Body of pancreas (tissue), 4 donors: Measurements from ENCODE around the gene YWHAB.

ENCODE experiments used
- CTCF ChIP-seq, 7 experiments: fragments of 450-650 bp in 4 of 7; fragments of 200-600 bp in 3 of 7; sonication (generic) in 3 of 7; IDR thresholded peaks; one replicate each; pipeline ENCODE4 v1.5.1; 2016 to 2019; ENCODE audit warnings: antibody characterized with exemption in 7 of 7
- POLR2A ChIP-seq, 3 donors: fragments of 450-650 bp; IDR thresholded peaks; one replicate each; pipeline ENCODE4 v1.6.1; 2016; ENCODE audit warnings: antibody characterized with exemption in 3 of 3, mild to moderate bottlenecking in 2 of 3

- TF ChIP-seq POLR2A (IDR thresholded peaks at IDR 0.05), result no peak
- TF ChIP-seq CTCF (IDR thresholded peaks at IDR 0.05), result no peak
Measured at GRCh38 chr20:44856442-44856841, 29.1 kb upstream of the YWHAB start.
